ENCODE results near the gene NUDCD3.

Gene NUDCD3

DNA sequence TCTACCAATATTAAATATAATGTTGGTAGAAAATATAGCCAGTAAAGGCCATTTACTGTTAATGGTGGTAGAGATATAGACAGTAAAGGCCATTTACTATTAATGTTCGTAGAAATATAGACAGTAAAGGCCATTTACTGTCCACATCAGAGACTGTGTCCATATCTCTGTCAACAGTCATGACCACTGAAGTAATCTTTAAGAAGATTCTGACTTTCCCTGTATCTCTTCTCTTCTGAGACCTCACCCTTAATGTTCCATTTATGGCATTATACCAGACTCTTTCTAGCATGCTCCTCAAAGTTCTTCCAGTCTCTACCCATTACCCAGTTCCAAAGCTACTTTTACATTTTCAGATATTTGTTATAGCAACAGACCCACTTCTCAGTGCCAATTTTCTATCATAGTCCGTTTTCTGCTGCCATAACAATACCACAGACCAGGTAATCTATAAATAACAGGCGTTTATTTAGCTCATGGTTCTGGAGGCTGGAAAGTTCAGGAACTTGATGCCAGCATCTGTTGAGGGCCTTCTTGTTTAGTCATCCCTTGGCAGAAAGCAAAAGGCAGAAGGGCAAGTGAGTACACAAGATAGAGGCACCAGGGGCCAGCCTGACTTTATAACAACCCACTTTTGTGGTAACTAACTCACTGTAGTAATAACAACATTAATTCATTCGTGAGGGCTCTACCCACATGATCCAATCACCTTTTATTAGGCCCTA lies 7.9 kb upstream of the NUDCD3 start:
- H3K9me3 Mint-ChIP-seq, result no peaks in the 10 kb centered on the region
- ATAC-seq (no peak), DNase-seq (no peak)
- H3K36me3 Mint-ChIP-seq (ENCODE audit: low read depth), result no peaks in the 10 kb centered on the region
- no peak overlapping the region for H3K27ac Mint-ChIP-seq
- no peak overlapping the region for H3K4me3 Mint-ChIP-seq
- H3K27me3 Mint-ChIP-seq, result peaks cover 5% of the 10 kb centered on the region
- H3K4me1 Mint-ChIP-seq, result no peaks in the 10 kb centered on the region

- ATAC-seq (no peak), DNase-seq (no peak)
- H3K4me1 Mint-ChIP-seq, result no peaks in the 10 kb centered on the region
- peaks cover 4% of the 10 kb centered on the region for H3K27me3 Mint-ChIP-seq
- no peak overlapping the region for H3K27ac Mint-ChIP-seq
- no peaks in the 10 kb centered on the region for H3K36me3 Mint-ChIP-seq (ENCODE audit: low read depth)
- no peak overlapping the region for H3K4me3 Mint-ChIP-seq
- no peaks in the 10 kb centered on the region for H3K9me3 Mint-ChIP-seq
Measured at GRCh38 chr7:44497155-44498027, 6.9 kb upstream of the NUDCD3 start.

DNA sequence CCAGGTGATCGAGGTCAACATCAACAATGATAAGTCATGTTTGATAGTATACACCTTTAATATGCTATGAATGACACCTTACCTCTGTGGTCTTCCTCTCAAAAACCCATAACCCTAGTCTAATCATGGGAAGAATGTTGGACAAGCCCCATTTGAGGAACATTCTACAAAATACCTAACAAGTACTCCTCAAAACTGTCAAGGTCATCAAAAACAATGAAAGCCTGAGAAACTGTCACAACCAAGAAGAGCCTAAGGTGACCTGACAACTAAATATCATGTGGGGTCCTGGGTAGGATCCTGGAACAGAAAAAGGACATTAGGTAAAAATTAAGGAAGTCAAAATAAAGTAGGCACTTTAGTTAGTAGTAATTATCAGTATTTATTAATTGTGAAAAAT lies 5.9 kb upstream of the NUDCD3 start:
- DNase-seq (no peak), ATAC-seq (no peak)
- H3K36me3 Mint-ChIP-seq (ENCODE audit: low read depth), result no peaks in the 10 kb centered on the region
- H3K4me1 Mint-ChIP-seq, result peaks cover under 1% of the 10 kb centered on the region
- H3K4me3 Mint-ChIP-seq, result no peak overlapping the region
- no peaks in the 10 kb centered on the region for H3K9me3 Mint-ChIP-seq
- no peak overlapping the region for H3K27ac Mint-ChIP-seq
- peaks cover 4% of the 10 kb centered on the region for H3K27me3 Mint-ChIP-seq

GRCh38 chr7:44494960-44495359 lies 4.5 kb upstream of the NUDCD3 start:
- no peak overlapping the region for H3K4me3 Mint-ChIP-seq
- ATAC-seq, result no peak
- H3K4me1 Mint-ChIP-seq, result peaks cover 9% of the 10 kb centered on the region
- H3K27ac Mint-ChIP-seq, result no peak overlapping the region
- no peaks in the 10 kb centered on the region for H3K36me3 Mint-ChIP-seq (ENCODE audit: low read depth)
- DNase-seq, result no peak
- H3K27me3 Mint-ChIP-seq, result peaks cover 4% of the 10 kb centered on the region
- H3K9me3 Mint-ChIP-seq, result no peaks in the 10 kb centered on the region

- H3K4me1 Mint-ChIP-seq, result peaks cover 44% of the 10 kb centered on the region
- no peaks in the 10 kb centered on the region for H3K9me3 Mint-ChIP-seq
- no peak for ATAC-seq
- H3K4me3 Mint-ChIP-seq, result peak overlapping the region; percentile 89
- H3K27me3 Mint-ChIP-seq, result peaks cover 2% of the 10 kb centered on the region
- no peak for DNase-seq
- H3K36me3 Mint-ChIP-seq (ENCODE audit: low read depth), result peaks cover 11% of the 10 kb centered on the region
- peak overlapping the region; percentile 97 for H3K27ac Mint-ChIP-seq
Measured at GRCh38 chr7:44491229-44491628, 771 bp upstream of the NUDCD3 start.

DNA sequence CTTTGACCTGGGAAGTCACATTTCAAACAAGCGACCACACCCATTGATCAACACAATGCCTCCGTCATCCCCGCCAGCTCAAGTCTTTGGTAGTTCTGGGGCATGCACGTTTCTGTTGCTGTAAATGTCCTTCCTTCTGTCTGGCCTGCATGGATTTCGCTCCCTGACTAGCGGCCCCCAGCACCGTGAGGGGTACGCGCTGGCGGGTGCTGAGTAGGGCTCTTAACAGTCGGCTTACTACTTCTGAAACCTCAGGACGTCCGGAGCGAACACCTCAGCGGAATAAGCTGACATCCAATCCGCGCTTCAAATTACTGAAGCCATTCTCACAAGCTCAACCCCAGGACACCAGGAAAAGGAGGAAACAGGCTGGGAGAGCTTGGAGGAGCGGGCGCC lies 505 bp downstream of the NUDCD3 start:
- no peaks in the 10 kb centered on the region for H3K9me3 Mint-ChIP-seq
- H3K36me3 Mint-ChIP-seq (ENCODE audit: low read depth), result peaks cover 22% of the 10 kb centered on the region
- peak overlapping the region; percentile 97 for H3K27ac Mint-ChIP-seq
- ATAC-seq (peak; percentile 52), DNase-seq (no peak)
- H3K27me3 Mint-ChIP-seq, result peaks cover 2% of the 10 kb centered on the region
- H3K4me1 Mint-ChIP-seq, result peaks cover 55% of the 10 kb centered on the region
- peak overlapping the region; percentile 89 for H3K4me3 Mint-ChIP-seq

- Mint-ChIP-seq H3K4me1 (peaks cover 59% of the 10 kb centered on the region), H3K27me3 (no peaks in the 10 kb centered on the region), H3K36me3 (ENCODE audit: low read depth) (peaks cover 30% of the 10 kb centered on the region), H3K27ac (peak overlapping the region; percentile 32), H3K4me3 (peak overlapping the region; percentile 89), H3K9me3 (peaks cover 1% of the 10 kb centered on the region)
- DNase-seq (no peak), ATAC-seq (no peak)
Measured at GRCh38 chr7:44488955-44489354, 1.5 kb downstream of the NUDCD3 start.

- Mint-ChIP-seq H3K27me3 (no peaks in the 10 kb centered on the region), H3K36me3 (ENCODE audit: low read depth) (peaks cover 51% of the 10 kb centered on the region), H3K9me3 (peaks cover 17% of the 10 kb centered on the region), H3K4me3 (peak overlapping the region; percentile 0), H3K4me1 (peaks cover 62% of the 10 kb centered on the region), H3K27ac (peak overlapping the region; percentile 3)
- DNase-seq (no peak), ATAC-seq (no peak)
Measured at GRCh38 chr7:44486693-44487092, 3.8 kb downstream of the NUDCD3 start.

GRCh38 chr7:44486001-44486400 lies 4.5 kb downstream of the NUDCD3 start:
- peaks cover 58% of the 10 kb centered on the region for H3K36me3 Mint-ChIP-seq (ENCODE audit: low read depth)
- no peak overlapping the region for H3K27ac Mint-ChIP-seq
- no peak for ATAC-seq
- no peak overlapping the region for H3K4me3 Mint-ChIP-seq
- H3K4me1 Mint-ChIP-seq, result peaks cover 57% of the 10 kb centered on the region
- peaks cover 17% of the 10 kb centered on the region for H3K9me3 Mint-ChIP-seq
- no peaks in the 10 kb centered on the region for H3K27me3 Mint-ChIP-seq
- no peak for DNase-seq

DNA sequence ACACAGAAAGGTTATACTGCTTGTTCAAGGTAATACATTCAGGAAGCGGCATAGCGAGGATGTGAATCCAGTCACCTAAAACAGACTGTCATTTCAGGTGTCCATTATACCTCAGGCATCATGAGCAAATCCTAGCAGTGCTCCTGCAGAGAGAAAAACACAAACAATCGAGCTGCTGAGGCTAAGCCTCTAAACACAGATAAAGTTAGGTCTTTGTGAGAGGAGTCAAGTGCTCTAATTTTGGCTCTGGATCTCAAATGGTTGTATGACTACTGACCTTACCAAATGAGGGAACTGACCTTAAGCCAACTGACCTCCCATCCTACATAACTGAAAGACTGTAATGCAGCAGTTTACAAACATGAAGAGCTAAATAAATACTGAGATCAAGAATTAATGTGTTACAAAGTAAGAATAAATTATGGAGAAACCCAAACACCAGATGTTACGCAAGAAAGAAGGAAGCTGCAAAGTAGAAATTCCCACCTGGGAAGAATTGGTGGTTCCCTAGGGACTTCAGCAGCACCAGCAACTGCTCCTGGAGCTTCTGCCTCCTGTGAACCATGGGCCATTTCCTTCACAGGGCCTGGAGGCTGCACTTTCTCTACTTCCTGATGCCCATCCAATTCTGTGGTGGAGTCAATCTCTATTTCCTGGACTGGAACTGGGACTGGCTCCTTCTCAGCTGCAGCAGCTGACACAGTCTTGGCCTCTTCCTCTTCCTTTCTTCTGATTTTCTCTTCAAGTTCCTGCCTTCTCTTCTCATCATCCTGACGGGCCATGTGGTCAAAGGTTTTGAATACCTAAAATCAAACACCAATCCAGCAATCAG lies 5.8 kb downstream of the NUDCD3 start:
- ATAC-seq, result no peak
- Mint-ChIP-seq H3K9me3 (peaks cover 17% of the 10 kb centered on the region), H3K36me3 (ENCODE audit: low read depth) (peaks cover 67% of the 10 kb centered on the region), H3K27ac (no peak overlapping the region), H3K27me3 (no peaks in the 10 kb centered on the region), H3K4me3 (no peak overlapping the region), H3K4me1 (peaks cover 51% of the 10 kb centered on the region)
- DNase-seq, result no peak

DNA sequence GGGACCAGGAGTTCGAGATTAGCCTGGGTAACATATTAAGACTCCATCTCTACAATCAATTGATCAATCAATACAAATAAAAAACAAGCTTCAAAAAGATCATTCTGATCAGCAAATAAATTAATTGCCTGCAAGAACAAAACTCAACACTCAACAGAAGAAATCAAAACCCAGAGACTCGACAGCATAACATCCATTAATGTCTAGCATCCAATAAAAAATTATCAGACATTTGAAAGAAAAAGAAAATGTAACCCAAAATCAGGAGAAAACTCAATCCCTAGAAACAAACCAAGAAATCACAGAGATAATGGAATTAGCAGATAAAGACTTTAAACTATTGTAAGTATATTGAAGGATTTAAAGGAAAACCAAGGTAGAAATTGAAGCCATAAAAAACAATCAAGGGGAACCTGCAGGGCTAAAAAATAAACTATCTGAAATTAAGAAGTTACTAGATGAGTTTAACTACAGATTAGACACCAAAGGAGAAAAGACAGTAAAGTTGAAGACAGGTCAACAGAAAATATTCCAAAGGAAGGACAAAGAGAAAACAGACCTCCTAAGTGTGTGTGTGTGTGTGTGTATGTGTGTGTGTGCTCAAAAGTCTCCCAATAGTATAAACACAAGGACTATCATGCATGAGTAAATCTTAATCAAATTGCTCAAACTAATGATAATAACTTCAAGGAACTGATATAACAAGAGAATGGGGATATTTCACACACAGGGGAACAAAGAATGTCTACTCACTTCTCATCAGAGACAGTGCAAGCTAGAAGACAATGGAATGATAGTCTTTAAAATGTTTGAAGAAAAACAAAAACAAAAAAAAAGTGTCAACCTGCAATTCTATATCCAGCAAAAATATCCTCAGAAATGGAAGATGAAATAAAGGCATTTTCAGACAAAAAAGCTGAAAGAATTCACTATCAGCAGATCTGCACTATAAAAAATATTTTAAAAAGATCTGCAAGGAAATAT lies 7.7 kb downstream of the NUDCD3 start:
- no peak overlapping the region for H3K4me3 Mint-ChIP-seq
- H3K27me3 Mint-ChIP-seq, result no peaks in the 10 kb centered on the region
- peaks cover 67% of the 10 kb centered on the region for H3K36me3 Mint-ChIP-seq (ENCODE audit: low read depth)
- DNase-seq, result no peak
- H3K4me1 Mint-ChIP-seq, result peaks cover 37% of the 10 kb centered on the region
- ATAC-seq, result no peak
- no peak overlapping the region for H3K27ac Mint-ChIP-seq
- peaks cover 17% of the 10 kb centered on the region for H3K9me3 Mint-ChIP-seq

DNA sequence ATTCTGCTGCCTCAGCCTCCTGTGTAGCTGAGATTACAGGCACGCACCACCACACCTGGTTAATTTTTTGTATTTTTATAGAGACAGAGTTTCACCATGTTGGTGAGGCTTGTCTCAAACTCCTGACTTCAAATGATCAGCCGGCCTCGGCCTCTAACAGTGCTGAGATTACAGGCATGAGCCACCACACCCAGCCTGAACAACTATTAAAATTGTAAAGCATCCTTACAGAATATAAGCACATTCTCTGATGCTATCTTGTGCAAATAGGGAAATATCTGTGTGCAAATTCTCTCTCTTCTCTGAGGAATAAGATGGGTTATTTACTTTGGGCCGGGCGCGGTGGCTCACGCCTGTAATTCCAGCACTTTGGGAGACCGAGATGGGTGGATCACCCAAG lies 12.5 kb downstream of the NUDCD3 start:
- DNase-seq (no peak), ATAC-seq (no peak)
- Mint-ChIP-seq H3K27ac (no peak overlapping the region), H3K4me3 (no peak overlapping the region), H3K36me3 (ENCODE audit: low read depth) (peaks cover 56% of the 10 kb centered on the region), H3K4me1 (peaks cover 27% of the 10 kb centered on the region), H3K27me3 (no peaks in the 10 kb centered on the region), H3K9me3 (peaks cover 6% of the 10 kb centered on the region)

- H3K4me1 Mint-ChIP-seq, result peaks cover 26% of the 10 kb centered on the region
- no peak overlapping the region for H3K4me3 Mint-ChIP-seq
- DNase-seq, result peak; percentile 54
- ATAC-seq, result peak; percentile 90
- H3K27ac Mint-ChIP-seq, result peak overlapping the region; percentile 4
- H3K27me3 Mint-ChIP-seq, result no peaks in the 10 kb centered on the region
- H3K9me3 Mint-ChIP-seq, result no peaks in the 10 kb centered on the region
- H3K36me3 Mint-ChIP-seq (ENCODE audit: low read depth), result peaks cover 52% of the 10 kb centered on the region
Measured at GRCh38 chr7:44477063-44477830, 13.2 kb downstream of the NUDCD3 start.
